GM18526 (cell line): ENCODE results near the gene AEBP1.
A peak's percentile ranks its signal among the peaks of the same experiment; 100 is the strongest.

Source experiments
- POLR2A ChIP-seq: IDR thresholded peaks from 3 replicates; pipeline ENCODE4 v1.6.1; 2011; ENCODE audit not compliant: insufficient read length; ENCODE audit errors: extremely low read depth

The AEBP1 gene

GRCh38 chr7:44063894-44064651 is 40.1 kb upstream of the AEBP1 start:
- TF ChIP-seq POLR2A: no peak

DNA sequence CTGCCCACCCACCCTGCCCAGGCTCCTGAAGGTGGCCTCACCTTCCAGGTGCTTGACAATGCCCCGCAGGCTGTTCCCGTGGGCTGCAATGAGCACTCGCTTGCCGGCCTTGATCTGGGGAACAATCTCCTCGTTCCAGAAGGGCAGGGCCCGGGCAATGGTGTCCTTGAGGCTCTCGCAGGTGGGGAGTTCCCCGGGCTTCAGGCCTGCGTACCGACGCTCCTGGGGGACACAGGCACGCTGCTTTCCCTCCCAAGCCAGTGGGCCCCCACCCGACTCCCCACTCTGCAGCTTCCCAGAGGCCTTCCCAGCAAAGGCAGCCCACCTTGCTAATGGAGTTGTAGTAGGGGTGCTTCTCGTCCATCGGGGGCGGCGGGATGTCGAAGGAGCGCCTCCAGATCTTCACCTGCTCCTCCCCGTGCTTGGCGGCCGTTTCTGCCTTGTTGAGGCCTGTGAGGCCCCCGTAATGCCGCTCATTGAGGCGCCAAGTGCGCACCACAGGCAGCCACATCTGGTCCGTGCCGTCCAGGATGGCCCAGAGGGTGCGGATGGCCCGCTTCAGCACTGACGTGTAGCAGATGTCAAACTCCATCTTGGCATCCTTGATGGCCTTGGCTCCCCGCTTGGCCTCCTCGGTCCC is 39.2 kb upstream of the AEBP1 start:
- TF ChIP-seq POLR2A: peak; percentile 31

DNA sequence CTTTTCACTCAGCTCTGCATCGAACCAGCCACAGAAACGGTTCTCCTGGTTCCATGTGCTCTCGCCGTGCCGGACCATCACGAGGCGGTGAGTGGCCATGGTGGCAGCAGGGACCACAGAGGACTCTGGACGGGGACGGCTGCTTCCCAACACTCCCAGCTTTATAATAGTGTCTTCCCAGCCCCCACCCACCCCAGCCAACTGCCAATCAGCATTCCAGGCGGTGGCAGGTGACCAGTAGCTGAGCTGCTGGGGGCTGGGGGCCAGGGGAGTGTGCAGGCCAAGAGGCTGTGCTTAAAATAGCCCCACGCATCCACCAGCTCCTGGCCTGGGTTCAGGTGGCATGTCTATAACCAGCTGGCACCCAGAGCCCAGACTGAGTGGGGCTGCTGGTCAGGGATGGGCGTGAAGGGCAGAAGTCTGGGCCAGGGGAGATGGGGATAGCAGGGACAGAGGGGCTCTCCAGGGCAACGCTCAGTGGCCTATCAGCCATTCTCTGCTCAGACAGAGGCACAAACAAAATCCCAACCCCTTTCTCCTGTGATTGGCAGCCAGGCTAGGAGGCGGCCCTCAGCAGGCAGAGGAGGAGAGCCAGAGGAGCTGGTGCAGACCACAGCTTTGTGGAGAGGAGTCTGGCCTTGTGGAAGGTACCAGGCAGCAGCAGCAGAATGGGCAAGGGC is 38.6 kb upstream of the AEBP1 start, which contains the start of gene PGAM2:
TSS of gene PGAM2 (minus strand) at position 137 of the 680 bp plus-strand sequence. CDS start at position 99, 38 bp downstream.
- no peak for TF ChIP-seq POLR2A

DNA sequence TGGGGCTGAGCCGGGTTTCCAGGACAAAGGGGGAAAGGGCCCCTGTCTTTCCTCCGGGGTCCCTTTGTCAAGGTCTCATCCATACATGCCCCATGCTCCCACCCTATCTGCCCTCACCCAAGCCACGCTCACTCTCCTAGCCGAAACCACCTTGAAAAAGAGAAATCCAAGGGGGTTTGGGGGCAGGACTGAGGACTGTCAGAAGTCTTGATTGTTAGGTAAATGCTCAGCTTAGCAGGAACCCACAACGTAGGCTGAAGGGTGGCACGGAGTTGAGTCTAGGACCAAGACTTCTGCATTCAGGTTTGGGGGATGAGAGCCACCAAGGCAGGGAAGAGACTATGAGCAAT is 38.1 kb upstream of the AEBP1 start:
- no peak for TF ChIP-seq POLR2A

- no peak for TF ChIP-seq POLR2A
Measured at GRCh38 chr7:44066494-44067063, 37.6 kb upstream of the AEBP1 start.

DNA sequence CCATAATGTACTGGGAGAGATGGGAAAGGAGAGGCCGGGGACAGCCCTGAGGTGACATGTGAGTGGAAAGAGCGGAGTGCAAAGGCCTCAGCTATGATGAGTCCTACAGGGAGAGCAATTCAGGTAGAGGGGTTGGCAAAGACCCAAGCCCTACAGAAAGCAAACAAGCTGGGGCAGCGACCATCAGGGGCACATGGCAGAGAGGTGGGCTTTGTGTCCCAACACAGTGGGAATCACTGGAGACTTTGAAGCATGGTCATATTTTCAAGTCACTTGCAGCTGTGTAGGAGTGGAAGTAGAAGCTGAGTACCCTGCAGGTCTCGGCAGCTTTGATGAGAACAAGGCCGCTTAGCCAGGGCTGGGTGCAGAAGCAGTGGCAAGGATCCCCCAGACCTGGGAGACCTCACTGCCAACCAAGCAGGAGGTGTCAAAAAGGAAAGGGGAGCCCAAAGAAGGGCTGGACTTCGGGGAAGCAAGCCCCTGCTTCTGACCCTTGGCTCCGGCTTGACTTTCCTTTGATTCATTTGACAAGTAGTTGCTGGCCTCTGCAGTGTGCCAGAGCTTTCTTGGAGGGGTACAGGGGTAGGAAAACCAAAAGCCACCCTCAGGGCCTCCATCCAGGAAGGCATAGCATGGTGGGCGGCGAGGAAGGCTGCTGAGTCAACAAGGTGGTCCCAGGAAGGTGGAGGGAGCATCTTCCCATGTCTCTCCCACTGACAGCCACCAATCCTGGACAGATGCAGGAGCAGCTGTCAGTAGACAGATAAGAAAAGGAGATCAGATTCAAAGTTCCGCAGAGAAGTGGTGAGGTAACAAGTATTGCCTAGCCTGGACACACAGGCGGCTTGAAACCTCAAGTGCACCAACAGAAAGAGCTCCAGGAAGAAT is 36.8 kb upstream of the AEBP1 start:
- TF ChIP-seq POLR2A: peak; percentile 14

- TF ChIP-seq POLR2A: peak; percentile 9
Measured at GRCh38 chr7:44068054-44068453, 36.1 kb upstream of the AEBP1 start.

DNA sequence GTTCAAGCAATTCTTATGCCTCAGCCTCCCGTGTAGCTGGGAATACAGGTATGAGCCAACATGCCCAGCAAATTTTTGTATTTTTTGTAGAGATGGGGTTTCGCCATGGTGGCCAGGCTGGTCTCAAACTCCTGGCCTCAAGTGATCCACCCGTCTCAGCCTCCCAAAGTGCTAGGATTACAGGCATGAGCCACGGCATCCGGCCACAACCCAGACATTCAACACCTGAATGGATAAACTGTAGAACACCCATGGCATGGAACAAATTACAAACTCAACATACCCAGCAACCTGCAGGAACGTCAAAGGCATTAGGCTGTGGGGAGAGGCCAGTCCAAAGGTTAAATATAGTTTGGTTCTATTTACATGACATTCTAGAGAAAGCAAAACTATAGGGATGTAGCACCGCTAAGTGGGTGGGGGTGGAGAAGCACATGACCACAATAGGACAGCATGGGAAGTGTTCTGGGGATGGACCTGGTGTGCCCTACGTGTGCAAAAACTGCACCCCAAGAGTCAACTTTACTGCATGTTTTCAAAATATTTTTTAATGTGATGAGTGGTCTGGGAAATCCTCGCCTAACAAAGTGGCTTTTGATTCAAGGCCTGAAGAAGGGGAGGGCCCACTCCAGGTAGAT is 32.3 kb upstream of the AEBP1 start:
- no peak for TF ChIP-seq POLR2A

- no peak for TF ChIP-seq POLR2A
Measured at GRCh38 chr7:44072364-44073231, 31.5 kb upstream of the AEBP1 start.

- no peak for TF ChIP-seq POLR2A
Measured at GRCh38 chr7:44073664-44074348, 30.3 kb upstream of the AEBP1 start.

DNA sequence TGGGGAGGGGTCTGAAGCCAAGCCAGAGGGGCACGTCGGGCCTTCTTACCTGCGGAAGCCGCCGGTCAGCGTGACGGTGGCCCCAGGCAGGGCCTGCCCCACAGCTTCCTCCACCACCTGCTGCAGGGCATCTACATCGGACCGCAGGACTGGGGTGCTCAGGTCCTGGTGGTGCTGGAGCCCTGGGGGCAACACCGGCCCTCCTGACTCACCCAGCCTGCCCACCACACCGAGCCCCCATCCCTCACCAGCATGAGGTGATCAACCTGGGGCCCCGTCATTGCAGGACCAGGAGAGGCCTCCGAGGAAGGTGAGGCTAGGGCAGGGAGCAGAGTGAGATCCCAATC is 29.8 kb upstream of the AEBP1 start:
- no peak for TF ChIP-seq POLR2A

DNA sequence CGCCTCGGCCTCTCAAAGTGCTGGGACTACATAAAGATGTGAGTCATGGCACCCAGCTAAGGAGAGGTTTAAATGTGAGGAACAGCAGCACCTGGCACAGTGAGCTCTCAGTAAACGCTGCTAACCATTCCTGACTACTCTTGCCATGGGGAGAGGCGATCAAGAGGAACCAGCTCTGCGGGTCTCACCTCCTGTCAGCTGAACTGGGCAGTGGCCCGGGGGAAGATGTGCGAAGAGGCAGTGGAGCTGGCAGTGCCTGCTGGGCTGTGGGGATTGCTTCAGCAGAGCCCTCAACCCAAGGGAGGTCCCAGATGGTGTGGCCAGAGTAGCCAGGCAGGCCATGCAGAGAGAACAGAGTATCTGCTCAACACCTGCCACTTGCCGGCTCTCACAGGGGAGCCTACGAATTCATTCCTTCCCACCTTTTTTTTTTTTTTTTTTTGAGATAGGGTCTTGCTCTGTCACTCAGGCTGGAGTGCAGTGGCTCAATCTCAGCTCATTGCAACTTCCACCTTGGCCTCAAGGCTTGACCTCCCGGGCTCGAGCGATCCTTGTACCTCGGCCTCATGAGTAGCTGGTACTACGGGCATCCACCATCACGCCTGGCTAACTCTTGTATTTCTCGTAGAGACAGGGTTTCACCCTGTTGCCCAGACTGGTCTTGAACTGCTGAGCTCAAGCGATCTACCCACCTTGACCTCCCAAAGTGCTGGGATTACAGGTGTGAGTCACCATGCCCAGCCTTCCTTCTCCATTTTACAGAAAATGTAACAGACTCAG is 28.7 kb upstream of the AEBP1 start:
- no peak for TF ChIP-seq POLR2A

- TF ChIP-seq POLR2A: no peak
Measured at GRCh38 chr7:44076101-44076895, 27.8 kb upstream of the AEBP1 start.
